ENCODE results near the gene RINT1. TPM values are rescaled to one million over a fixed set of nuclear protein-coding genes. Genes with fewer than 3 reads are reported as not detected.

RINT1 gene
- total RNA-seq, 2 donors from 2014 or later: 11.8 to 13.8 TPM

Other genes starting within 250 kb of the RINT1 start
- 10 to 100 TPM; 26.5 to 28.9 TPM for gene SRPK2, start 143.3 kb upstream of the RINT1 start, total RNA-seq
- 10 to 100 TPM in 1 of 2 donors, 1 to 10 TPM in 1; 4.3 to 10.7 TPM for gene PUS7, start 9.9 kb upstream of the RINT1 start, total RNA-seq
- gene EFCAB10, start 49.3 kb downstream of the RINT1 start, total RNA-seq: not detected